ENCODE data around the gene SYNGAP1.
"Not testable (repeated sequence)": the region's sequence is repeated elsewhere in the genome, so short reads cannot be mapped to it uniquely, and the experiment has no call there.

DNA sequence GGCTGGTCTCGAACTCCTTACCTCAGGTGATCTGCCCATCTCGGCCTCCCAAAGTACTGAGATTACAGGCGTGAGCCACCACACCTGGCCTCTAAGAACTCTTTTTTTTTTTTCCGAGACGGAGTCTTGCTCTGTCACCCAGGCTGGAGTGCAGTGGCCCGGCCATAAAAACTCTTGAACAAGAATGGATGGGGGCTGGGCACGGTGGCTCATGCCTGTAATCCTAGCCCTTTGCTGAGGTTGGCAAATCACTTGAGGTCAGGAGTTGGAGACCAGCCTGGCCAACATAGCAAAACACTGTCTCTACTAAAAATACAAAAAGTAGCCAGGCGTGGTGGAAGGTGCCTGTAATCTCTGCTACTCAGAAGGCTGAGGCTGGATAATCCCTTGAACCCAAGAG lies 48.0 kb upstream of the SYNGAP1 start:
- TF ChIP-seq, protein P1, sequence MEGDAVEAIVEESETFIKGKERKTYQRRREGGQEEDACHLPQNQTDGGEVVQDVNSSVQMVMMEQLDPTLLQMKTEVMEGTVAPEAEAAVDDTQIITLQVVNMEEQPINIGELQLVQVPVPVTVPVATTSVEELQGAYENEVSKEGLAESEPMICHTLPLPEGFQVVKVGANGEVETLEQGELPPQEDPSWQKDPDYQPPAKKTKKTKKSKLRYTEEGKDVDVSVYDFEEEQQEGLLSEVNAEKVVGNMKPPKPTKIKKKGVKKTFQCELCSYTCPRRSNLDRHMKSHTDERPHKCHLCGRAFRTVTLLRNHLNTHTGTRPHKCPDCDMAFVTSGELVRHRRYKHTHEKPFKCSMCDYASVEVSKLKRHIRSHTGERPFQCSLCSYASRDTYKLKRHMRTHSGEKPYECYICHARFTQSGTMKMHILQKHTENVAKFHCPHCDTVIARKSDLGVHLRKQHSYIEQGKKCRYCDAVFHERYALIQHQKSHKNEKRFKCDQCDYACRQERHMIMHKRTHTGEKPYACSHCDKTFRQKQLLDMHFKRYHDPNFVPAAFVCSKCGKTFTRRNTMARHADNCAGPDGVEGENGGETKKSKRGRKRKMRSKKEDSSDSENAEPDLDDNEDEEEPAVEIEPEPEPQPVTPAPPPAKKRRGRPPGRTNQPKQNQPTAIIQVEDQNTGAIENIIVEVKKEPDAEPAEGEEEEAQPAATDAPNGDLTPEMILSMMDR (IDR thresholded peaks at IDR 0.05; ENCODE audit: low read depth, low read length), result not testable (repeated sequence)
- TF ChIP-seq POLR2A (IDR thresholded peaks at IDR 0.05; ENCODE audit: extremely low read depth, insufficient read length), result not testable (repeated sequence)

Measured in NB4 (cell line).